Fibroblast of skin of left quadriceps (primary cell): Measurements from ENCODE around the gene BICRAL.
"Not testable (repeated sequence)": the region's sequence is repeated elsewhere in the genome, so short reads cannot be mapped to it uniquely, and the experiment has no call there.

ENCODE experiments used
- DNase-seq, 2 experiments: peaks; one replicate each; pipeline ENCODE4 v3.0.0-alpha.2; 2013; ENCODE audit warnings: low read depth in 2 of 2

Gene BICRAL

GRCh38 chr6:42894041-42894828 lies 112.4 kb downstream of the BICRAL start:
- DNase-seq = not testable (repeated sequence)

- no peak for DNase-seq
Measured at GRCh38 chr6:42896178-42896719, 114.4 kb downstream of the BICRAL start.

GRCh38 chr6:42898891-42899361 lies 117.1 kb downstream of the BICRAL start:
- no peak for DNase-seq

GRCh38 chr6:42899871-42900270 lies 118.0 kb downstream of the BICRAL start:
- no peak for DNase-seq

GRCh38 chr6:42901538-42901957 lies 119.7 kb downstream of the BICRAL start:
- DNase-seq = peak; percentile 59 to 64

GRCh38 chr6:42902429-42903263 lies 120.8 kb downstream of the BICRAL start:
- not testable (repeated sequence) for DNase-seq

GRCh38 chr6:42904467-42904866 lies 122.6 kb downstream of the BICRAL start:
- no peak for DNase-seq

GRCh38 chr6:42907336-42907735 lies 125.5 kb downstream of the BICRAL start:
- no peak for DNase-seq

GRCh38 chr6:42909835-42910234 lies 128.0 kb downstream of the BICRAL start:
- DNase-seq = no peak

GRCh38 chr6:42911171-42912021 lies 129.5 kb downstream of the BICRAL start:
- DNase-seq = no peak

- no peak for DNase-seq
Measured at GRCh38 chr6:42914546-42914945, 132.7 kb downstream of the BICRAL start.

GRCh38 chr6:42915732-42916131 lies 133.9 kb downstream of the BICRAL start, which contains the start of gene PTCRA:
PTCRA (plus strand) TSS chr6:42916053; CDS start chr6:42916070, 17 bp downstream.
- DNase-seq = no peak

GRCh38 chr6:42916288-42916687 lies 134.4 kb downstream of the BICRAL start:
- no peak for DNase-seq
